NCI-H526 treated with DMSO at 0.1 percent for 48 hours (cell line): ENCODE results near the gene GRK2.

ENCODE experiments used
- DNase-seq: peaks from one replicate; lab custom pipeline; 2025; lab: John Stamatoyannopoulos, UW

Gene GRK2

DNA sequence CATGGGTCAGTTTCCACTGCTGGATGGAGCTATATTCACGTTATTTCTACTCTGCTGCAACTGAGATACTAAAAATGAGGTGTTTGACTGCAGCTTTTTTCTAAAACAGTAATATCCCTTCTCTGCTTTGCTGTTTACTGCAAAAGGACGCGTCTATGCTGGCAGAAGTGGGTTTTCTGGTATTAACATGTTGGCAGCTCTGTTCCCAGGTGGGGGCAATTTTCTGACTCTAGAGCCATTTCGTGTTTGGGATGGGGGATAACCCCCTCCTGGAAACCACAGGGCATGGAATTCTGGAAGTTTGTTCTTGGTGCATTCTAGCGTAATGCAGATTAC is 4.9 kb downstream of the GRK2 start:
- DNase-seq, result no peak

DNA sequence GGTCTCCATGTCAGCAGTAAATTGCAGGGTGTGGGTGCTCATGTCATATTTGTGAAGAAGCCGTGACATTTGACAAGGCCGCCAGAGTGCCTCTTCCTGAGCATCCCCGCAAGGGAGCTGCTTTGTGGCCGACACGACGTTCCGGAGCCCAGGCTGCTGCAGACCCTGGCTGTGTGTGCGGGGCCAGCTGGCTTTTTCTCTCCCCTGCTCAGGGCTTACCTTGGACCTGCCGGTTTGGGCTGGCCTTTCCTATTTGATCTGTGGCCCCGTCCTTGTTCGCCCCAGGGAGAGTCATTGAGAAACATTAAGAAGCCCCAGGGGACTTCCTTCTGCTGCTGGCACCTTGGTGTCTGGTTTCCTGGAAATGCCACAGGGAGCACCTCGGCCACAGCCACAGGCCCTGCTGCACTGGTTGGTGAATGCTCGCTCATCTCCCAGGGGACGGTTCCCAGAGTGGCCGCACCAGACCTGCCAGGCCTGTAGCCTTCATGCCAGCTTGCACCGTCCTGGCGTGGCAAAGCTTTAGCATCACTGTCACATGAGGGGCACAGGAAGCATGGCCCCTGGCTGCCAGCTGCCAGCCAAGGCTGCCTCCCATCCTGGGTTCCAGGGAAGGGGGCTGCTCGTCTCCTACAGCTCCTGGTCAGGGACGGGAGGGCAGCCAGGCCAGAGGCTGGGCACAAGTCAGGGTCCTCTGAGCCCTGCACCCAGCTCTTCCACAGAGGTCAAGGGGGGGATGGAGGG is 5.4 kb downstream of the GRK2 start:
- peak; percentile 42 for DNase-seq

DNA sequence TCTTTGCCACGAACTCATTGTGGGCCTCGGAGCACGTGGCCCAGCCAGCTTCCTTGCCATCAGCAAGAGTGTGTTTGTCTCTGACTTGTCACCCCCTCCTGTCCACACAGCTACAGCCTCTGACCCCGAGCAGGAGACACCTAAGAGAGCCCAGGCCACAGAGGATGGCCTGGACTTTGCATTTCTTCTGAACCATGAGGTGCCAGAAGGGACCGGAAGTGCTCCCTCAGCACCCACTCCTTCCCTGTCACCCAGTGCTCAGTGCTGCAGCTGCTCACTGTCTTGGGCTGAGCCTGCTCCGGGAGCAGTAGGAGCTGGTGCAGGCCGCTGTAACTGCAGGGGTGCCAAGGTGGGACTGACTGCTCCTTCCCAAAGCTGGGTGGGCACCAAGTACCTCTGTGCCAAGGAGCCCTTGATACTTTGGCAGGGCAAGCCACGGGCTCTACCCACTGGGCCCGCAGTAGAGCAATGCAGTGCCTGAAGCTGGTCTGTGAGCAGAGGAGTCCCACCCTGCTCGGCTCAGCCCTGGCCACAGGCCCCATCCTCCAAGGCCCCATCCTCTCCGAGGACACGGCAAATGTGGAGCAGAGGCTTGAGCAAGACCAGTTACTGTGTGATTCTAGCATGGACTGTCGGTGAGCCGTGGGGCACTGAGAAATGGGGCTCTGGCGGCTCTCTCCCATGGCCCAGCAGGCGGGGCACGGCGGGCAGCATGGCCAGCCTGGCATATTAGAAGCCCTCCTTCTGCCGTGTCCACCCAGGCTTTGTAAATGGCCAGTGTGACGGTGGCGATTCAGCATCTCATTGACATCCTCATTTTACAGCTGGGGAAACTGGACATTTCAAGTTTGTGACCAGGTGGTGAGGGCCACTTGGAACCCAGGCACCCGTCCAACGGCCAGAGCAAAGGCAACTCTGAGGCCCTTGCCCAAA is 6.3 kb downstream of the GRK2 start:
- DNase-seq, result no peak

GRCh38 chr11:67273260-67273990 is 7.2 kb downstream of the GRK2 start:
- DNase-seq, result no peak

- DNase-seq, result no peak
Measured at GRCh38 chr11:67274768-67275605, 8.7 kb downstream of the GRK2 start.

DNA sequence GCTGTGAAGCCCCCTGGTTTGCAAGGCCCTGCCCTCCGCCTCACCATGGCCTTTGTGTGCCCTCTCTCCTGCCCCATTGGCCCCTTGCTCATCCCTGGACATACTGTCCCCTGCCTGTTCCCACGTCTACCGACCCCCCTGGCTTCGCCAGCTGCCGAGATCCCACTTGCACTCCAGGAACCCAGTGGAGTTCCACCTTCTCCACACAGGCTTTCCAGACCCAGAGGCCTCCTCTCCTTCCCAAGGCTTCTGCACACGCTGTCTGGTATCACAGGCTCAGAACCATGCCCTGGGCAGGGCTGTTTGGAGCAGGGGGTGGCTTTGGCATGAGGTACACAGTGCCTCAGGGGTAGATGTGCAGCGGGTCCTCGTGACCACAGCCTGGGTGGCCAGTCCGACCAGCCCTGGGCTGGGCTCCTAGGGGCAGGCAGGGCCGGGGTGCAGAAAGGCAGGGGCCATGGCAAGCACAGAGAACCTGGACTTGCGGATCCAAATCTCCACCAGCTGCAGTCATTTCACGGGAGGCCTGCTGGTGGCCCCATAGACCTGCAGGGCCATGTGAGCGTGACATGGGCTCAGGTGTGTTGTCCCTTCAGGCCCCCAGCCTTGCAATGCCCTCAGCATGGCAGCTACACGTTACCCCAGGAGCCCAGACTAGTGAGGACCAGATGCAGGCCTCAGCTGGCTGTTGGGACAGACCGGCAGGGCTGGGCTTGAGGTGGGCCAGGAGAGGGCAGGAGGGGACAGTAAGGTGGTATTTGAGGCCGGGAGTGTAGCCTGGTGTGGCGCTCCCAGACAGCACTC is 9.5 kb downstream of the GRK2 start:
- no peak for DNase-seq

DNA sequence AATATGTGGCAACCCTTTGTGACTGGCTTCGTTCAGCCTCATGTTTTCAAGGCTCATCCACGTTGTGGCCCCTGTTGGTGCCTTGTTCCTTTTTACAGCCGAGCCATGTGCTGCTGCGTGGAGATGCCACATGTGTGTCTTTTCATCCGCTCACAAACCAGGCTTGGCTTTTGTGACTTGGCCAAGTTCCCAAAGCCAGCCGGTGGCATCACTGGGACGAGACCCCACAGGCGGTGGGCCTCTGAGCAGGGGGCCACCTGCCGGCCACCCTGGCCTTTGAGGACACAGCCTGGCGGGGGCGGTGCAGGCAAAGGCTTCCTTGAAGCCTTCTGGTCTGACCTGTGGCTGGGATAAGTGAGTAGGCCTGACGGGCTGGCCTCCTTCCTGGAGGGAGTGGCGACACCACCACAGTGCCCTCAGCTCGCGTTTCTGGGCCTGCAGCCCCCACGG is 10.5 kb downstream of the GRK2 start:
- DNase-seq, result no peak

DNA sequence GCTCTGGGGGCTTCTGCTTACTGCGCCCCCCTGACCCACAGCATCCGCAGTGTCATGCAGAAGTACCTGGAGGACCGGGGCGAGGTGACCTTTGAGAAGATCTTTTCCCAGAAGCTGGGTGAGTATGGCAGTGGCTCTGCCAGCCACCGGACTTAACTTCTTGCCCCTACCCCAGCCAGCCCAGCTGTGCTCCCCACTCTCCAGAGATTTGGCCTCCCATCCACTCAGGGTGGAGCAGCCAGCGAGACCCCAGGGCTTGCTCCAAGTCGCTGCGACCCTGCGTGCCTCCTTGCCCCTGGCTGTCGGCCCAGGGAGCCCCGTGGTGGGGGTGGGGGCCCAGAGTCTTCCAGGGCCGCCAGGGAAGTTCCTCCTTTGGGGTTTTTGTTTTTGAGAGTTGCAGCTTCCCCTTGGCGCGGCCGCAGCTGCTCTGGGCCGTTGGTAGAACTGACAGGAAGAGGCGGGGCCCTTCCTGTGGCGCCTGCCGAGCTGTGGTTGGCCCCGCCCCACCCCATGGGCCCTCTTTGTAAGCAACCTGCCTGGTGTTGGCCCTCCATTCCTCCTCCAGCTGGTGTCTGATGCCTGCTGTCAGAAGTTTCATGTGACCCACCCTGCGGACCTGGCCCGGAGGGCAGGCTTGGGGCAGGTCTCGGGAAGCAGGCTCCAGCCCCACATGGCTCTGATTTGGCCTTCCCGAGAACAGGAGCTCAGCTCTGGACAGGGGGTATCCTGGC is 11.1 kb downstream of the GRK2 start:
- DNase-seq, result peak; percentile 68

DNA sequence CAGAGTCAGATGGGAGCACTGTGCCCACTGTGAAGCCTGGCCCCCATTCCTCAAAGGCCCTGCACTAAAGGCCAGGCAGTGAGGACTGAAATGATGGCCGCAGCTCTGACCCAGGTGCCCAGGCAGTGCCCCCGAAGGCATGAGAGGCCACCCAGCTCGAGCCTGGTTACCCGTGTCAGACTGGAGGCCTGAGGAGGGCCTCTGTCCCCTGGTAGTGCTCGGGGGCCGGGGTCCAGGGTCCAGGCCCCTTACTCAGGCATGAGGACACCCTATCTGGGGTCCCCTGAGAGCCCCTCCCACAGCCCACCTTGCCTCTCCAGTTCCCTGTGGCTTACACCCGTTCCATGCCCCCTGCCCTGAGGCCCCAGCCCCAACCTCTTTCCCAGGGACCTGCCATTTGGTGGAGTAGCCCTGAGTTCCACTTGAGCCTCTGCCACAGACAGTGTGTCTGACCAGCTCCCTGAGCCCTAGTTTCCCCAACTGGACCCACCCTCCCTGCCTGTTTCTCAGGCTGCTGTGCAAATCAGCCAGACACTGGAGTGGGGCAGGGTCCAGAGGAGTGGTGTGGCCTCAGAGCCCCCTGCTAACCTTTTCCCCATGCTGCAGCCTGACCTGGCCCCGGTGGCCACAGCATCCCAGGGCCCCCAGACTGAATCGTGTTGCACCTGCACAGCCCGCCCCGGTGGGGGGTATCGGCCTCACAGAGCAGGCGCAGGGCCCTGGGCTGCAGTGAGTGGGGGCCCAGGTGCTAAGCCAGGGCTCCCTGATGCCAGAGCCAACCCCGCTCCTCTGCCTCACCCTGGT is 12.1 kb downstream of the GRK2 start:
- no peak for DNase-seq

- no peak for DNase-seq
Measured at GRCh38 chr11:67278939-67279588, 12.8 kb downstream of the GRK2 start.

- DNase-seq, result no peak
Measured at GRCh38 chr11:67279589-67280340, 13.5 kb downstream of the GRK2 start.

DNA sequence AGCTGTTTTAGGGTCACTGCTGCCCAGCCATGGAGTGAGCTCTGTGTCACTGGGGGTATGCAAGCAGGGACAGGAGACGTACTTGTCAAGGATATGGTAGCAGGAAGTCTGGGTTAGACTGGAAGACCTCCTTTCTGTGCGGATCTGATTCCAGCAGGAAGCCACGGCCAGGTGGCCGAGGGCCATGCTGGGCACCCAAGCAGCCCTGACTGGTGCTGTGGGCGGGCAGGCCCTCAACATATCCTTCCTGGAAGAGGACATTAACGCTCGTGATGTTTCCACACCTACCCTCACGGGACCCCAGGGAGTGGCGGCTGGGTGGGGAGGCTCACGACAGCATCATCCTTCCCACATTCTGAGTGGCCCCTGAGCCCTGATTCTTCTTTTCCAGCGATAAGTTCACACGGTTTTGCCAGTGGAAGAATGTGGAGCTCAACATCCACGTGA is 14.1 kb downstream of the GRK2 start:
- no peak for DNase-seq

DNA sequence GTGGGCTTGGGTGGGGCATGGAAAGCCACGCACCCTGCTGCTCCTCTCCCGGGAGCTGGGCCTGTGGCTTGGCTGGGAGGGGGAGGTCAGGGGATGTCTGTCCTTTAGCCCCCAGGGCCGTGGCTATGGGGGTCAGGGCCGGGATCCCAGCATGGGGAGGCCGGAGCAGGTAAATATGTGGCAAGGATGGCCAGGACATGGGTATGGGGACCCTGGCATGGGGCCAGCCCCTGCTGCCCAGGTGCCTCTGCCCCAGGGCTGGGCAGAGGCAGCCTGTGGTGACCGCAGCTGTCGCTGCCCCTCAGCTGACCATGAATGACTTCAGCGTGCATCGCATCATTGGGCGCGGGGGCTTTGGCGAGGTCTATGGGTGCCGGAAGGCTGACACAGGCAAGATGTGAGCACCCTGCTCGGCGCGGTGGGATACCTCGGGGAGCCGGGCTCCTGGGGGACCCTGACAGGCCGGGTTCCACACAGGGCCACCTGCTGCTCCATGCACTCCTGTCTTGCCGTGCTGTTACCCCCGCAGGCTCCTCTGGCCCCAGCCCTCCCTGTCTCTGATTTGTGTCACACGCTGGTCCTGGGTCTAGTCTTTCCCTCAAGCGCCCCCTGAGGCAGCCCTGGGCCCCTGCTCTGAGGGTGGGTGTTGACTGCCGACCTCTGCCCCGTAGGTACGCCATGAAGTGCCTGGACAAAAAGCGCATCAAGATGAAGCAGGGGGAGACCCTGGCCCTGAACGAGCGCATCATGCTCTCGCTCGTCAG is 14.7 kb downstream of the GRK2 start:
- DNase-seq, result no peak

GRCh38 chr11:67281552-67282150 is 15.4 kb downstream of the GRK2 start:
- no peak for DNase-seq

DNA sequence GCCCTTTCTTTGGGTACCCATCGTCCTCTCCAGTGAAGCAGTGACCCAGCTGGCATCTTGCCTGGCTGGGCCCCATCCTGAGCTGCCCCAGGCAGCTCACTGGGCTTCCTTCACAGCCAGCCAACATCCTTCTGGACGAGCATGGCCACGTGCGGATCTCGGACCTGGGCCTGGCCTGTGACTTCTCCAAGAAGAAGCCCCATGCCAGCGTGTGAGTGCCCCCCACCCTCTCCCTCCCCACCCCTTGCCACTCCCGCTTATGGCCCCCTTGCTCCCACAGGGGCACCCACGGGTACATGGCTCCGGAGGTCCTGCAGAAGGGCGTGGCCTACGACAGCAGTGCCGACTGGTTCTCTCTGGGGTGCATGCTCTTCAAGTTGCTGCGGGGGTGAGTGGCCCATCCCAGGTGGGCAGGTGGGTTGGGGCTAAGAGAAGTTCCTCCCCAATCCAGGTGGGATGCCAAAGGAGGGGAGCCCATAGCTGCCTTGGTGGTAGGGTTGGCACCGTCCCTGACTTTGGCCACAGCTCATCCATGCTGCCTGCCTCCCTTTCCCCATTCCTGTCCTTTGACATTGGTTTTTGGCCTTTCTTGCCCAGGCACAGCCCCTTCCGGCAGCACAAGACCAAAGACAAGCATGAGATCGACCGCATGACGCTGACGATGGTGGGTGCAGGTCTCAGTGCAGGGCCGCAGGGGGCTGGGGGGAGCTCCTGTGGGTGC is 16.0 kb downstream of the GRK2 start:
- no peak for DNase-seq

DNA sequence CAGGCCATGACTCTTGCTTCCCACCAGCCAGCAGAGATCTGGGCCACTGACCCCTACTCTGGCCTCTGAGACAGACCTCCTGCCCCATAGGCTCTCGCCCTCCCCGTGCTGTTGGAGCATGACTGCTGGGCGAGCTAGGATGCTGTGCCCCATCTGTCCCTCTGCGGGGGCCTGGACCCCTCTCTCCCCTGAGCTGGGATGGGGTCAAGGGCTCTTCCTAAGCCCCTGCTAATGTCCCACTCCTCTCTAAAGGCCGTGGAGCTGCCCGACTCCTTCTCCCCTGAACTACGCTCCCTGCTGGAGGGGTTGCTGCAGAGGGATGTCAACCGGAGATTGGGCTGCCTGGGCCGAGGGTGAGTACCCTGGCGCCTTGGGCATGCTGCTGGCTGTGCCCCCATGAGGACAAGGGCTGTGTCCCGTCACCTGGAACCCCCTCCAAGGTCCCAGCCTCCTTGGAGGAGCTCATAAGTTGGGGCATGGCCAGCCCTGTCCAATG is 16.7 kb downstream of the GRK2 start:
- no peak for DNase-seq
